ENCODE measurements around the gene AP3D1.
"Not testable (repeated sequence)": the region's sequence is repeated elsewhere in the genome, so short reads cannot be mapped to it uniquely, and the experiment has no call there.

The AP3D1 gene

DNA sequence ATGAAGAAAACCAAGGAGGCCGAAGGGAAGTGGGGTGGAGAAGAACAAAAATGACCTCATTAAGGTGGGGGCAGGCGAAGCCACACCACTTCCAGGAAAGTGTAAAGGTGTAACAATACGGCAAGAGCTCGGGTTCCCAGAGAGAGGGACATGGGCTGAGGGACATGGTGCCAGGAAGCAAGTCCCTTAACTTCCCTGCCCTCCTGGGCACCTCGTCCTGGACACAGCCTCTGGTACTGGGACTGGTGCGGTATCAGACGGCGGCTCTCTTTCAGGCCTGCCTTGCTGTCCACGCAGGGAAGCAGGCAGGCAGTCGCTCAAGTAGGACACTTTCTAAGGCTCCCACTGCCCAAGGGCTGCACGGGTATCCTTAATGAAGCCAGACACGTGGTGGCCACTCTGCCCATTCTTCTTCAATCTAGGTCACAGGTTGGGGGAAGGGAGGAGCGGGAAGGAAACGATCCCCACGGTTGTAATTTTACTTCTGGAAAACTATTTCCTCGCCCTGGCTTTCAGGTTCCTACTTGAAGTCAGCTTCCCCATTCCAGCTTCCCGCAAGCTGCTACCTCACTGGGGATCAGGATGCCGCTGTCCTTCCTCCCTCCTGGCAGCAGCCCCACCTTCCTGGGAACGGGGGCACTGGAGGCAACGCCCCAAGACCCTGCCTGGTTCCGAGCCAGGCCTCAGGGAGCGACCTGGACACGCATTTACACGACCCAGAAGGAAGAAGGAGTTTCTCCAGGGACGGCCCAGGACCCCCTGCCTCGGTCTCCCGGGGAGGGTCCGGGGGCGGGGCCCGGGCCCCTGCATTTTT, 1.2 kb downstream of the AP3D1 start:
- DNase-seq (ENCODE audit: low spot score), result peak; percentile 37

- no peak for DNase-seq (ENCODE audit: low spot score)
Observed at GRCh38 chr19:2148482-2149135, 2.8 kb downstream of the AP3D1 start.

- DNase-seq (ENCODE audit: low spot score), result no peak
Observed at GRCh38 chr19:2145831-2146241, 5.5 kb downstream of the AP3D1 start.

GRCh38 chr19:2144190-2144589, 7.2 kb downstream of the AP3D1 start:
- DNase-seq (ENCODE audit: low spot score), result no peak

DNA sequence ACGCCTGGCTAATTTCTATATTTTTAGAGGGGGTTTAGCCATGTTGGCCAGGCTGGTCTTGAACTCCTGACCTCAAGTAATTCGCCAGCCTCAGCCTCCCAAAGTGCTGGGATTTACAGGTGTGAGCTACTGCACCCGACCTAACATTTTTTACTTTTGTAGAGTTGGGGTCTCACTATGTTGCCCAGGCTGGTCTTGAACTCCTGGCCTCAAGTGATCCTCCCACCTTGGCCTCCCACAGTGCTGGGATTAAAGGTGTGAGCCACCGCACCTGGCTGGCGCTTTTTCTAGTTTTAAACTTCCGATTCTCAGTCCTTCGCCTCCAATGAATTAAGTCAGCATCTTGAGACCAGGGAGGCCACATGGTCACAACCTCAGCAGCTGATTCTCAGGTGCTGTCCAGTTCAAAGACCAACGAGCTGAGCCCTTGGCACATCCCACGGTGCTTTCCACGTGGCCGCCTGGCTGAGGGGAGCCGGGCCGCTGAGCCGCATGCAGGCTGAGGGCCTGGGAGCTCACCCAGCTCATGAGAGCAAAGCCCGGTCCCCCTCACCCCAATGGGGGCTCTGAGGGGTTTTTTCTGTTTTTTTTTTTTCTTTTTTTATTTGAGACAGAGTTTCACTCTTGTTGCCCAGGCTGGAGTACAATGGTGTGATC, 9.1 kb downstream of the AP3D1 start:
- DNase-seq (ENCODE audit: low spot score), result no peak

DNA sequence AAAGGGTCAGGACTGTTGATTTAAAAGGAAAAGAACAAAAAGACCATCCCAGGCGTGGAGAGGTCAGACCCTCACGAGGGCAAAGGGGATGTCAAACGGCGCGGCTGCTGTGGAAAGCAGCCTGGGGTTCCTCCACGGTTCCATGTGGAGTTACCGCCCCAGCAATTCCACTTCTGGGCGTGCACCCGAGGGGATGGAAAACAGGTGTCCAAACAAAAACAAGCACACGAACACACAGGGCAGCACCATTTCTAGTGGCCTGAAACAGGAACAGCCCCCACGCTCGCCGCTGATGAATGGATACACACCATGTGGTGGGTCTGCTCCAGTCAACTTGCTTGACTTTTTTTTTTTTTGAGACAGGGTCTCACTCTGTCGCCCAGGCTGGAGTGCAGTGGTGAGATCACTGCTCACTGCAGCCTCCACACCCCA, 11.2 kb downstream of the AP3D1 start:
- no peak for DNase-seq (ENCODE audit: low spot score)

DNA sequence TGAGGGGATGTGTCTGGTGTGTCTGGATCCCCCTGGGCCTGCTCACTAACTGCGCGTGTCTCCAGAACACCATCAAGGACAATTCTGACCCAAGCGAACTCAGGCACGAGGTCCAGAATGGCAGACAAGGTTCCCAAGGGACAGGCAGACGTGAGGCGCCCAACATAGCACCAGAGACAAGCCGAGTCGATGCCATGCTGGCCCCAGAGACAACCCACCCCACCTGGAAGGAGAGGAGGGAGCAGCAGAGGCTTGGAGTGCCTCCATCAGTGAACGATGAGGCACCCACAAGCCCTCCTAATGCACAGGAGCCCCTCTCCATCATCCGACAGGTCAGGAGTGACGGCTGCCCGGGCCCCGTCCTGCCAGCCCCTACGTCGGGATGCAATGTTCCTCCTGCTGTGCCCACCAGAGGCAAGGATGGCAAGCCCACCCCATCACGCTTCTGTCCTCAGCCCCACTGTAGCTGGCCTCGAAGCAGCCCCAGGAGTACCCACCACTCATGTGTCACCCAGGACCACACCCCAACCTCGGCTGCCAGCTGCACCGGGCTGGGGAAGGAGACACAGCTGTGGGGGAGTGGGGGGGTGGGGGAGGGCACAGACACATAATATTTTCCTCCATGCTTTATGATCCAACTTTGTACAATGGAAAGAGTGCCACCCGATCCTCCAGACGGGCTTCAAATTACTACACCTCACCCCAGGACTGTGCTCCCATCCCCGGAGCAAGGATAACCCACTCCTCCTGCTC, 11.8 kb downstream of the AP3D1 start:
- DNase-seq (ENCODE audit: low spot score), result no peak

GRCh38 chr19:2138061-2138728, 13.2 kb downstream of the AP3D1 start:
- DNase-seq (ENCODE audit: low spot score), result no peak

GRCh38 chr19:2136796-2137195, 14.6 kb downstream of the AP3D1 start:
- no peak for DNase-seq (ENCODE audit: low spot score)

- no peak for DNase-seq (ENCODE audit: low spot score)
Observed at GRCh38 chr19:2135474-2136402, 15.6 kb downstream of the AP3D1 start.

DNA sequence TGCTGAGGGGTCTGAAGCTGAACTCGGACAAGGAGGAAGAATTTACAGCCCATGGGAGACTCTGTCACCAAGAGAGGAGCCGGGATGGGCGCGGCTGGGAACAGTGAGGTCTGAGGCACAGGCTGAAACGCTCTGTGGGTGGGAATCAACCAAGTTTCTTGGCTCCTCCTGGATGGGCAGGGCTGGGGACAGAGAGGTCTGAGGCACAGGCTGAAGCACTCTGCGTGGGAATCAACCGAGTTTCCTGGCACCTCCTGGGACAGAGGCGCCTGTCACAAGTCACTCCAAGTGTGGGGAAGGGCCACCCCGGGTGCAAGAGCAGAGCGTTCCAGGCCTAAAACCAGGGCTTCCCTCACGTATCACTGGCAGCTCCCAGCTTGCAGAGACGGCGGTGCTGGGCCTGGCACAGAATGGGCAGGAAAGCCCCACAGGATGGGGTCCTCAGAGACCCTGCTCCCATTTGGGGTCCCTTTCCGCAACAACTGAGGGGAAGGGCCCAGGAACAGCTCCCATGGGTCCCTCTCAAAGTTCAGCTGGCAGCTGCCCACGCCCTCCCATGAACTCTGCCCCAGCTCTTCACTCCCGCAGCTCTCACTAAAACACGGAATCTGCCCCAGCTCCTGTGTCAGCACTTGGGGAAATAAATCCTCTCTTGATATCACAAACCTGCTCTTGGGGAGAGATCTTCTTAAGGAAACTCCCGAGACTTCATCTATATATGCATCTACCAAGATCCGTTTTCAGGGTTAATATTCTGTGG, 18.5 kb downstream of the AP3D1 start:
- no peak for DNase-seq (ENCODE audit: low spot score)

- no peak for DNase-seq (ENCODE audit: low spot score)
Observed at GRCh38 chr19:2132191-2132590, 19.2 kb downstream of the AP3D1 start.

GRCh38 chr19:2131012-2131975, 20.1 kb downstream of the AP3D1 start:
- not testable (repeated sequence) for DNase-seq (ENCODE audit: low spot score)

DNA sequence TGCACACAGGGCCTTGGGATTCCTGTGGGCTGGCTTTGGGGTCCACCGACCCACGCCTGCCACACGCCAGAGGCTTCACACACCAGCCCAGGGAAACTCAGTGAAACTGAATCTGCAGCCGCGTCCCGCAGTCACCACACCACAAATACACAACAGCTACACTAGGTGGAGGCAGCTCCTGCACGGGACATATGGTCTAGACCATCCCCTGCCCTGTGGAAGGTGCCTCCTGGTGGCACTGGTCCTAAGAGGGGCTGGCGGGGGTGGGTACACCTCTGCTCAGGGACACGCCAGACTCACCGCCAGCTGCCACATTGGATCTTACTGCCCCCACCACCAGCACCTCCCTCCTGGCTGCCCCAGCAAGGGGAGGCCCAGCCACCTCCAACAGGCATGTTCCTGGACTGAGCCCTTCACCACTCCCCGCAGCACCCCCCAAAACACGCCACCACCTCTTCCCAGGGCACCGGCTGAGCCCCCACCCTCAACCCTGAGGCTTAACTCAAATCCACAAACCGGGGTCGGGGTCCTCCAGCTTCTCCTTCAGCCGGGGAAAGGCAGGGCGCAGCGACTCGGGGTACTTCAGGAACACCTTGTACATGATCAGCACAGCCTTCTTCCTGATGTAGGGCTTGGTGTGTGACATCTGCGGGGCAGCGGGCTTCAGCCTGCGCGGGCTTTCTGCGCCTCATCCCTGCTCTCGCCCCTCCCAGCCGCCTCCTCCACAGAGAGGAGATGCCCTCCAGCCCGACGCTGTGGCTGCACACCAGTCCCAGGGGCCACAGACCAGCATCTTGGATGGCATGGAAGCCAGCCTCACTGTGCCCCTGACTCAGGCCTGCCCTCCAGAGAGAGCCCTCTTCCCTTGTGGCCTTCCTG, 21.2 kb downstream of the AP3D1 start:
- DNase-seq (ENCODE audit: low spot score), result no peak

DNA sequence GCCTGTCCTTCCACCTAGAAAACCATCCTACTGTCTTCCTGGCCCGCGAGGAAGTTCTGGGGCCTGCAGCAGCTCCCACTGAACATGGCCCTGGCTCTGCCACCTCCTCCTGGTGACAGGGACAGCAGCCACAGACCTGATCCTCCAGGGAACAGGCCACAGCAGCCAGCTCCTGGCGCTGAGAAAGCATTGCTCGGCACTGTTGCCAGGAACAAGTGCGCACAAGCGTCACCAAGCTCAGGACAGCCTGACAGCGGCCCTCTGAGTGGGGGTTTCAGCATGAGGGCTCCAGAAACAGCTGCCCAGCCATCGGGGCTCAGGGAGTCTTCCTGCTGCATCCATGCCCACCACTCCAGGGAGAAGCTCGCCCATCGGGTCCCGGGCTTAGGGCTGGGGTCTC, 21.9 kb downstream of the AP3D1 start:
- no peak for DNase-seq (ENCODE audit: low spot score)

GRCh38 chr19:2129022-2129421, 22.3 kb downstream of the AP3D1 start:
- DNase-seq (ENCODE audit: low spot score), result no peak

- not testable (repeated sequence) for DNase-seq (ENCODE audit: low spot score)
Observed at GRCh38 chr19:2128252-2128651, 23.1 kb downstream of the AP3D1 start.

DNA sequence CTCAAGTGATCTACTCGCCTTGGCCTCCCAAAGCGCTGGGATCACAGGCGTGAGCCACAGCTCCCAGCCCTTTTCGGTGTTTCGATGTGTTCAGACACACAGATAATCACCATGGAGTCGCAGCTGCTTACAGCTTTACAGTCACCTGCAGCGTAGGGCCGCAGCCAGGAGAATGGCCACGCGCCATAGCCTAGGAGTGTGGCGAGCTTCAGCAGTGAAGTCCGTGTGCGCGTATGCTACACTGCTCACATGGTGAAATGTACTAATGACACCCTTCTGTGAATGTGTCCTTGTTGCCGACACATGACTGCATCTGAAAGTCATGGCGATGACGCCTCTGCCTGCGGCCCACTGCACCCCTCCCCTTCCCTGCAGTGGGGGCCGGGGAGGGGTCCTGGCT, 23.6 kb downstream of the AP3D1 start:
- DNase-seq (ENCODE audit: low spot score), result no peak
